ENCODE results near the gene CD300LD. TPM values are rescaled to one million over a fixed set of nuclear protein-coding genes. Genes with fewer than 3 reads are reported as not detected.

CD300LD gene
- total and polyA plus RNA-seq, 2 of the 8 experiments (the other 6 are each of a cell fraction or from before 2014, with no cell fraction given), result not detected

GRCh38 chr17:74618451-74618850 lies 26.4 kb upstream of the CD300LD start (continued):
- TF ChIP-seq, protein P1, sequence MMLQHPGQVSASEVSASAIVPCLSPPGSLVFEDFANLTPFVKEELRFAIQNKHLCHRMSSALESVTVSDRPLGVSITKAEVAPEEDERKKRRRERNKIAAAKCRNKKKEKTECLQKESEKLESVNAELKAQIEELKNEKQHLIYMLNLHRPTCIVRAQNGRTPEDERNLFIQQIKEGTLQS (IDR thresholded peaks at IDR 0.05; ENCODE audit: insufficient read depth, low read depth, low read length), result no peak
- TF ChIP-seq CBX5 (IDR thresholded peaks at IDR 0.05; ENCODE audit: low read depth, low read length) (no peak), ZNF274 (IDR thresholded peaks at IDR 0.05; ENCODE audit: borderline replicate concordance, extremely low read depth, low read length) (no peak)
- TF ChIP-seq, protein P2, sequence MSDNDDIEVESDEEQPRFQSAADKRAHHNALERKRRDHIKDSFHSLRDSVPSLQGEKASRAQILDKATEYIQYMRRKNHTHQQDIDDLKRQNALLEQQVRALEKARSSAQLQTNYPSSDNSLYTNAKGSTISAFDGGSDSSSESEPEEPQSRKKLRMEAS (IDR thresholded peaks at IDR 0.05), result no peak

All from H1 (cell line).